Thoracic aorta (tissue), 2 donors: Measurements from ENCODE around the gene MAPK8. TPM values are rescaled to one million over a fixed set of nuclear protein-coding genes. Genes with fewer than 3 reads are reported as not detected.

ENCODE experiments used
- ATAC-seq: fragments of 150-250 bp; one replicate; pipeline ENCODE4 v1.8.0; 2017; ENCODE audit warnings: low read depth; ENCODE audit not compliant: insufficient number of reproducible peaks, low FRiP score
- DNase-seq: peaks from one replicate; pipeline ENCODE4 v3.0.0-alpha.2; 2020; ENCODE audit warnings: low spot score
- H3K27ac ChIP-seq, 2 donors: fragments of 200-600 bp; sonication (generic); 1 replicate in 1 of 2; 2 replicates in 1 of 2; pipeline ENCODE4 v1.5.1; 2016; ENCODE audit warnings: mild to moderate bottlenecking in 2 of 2, moderate library complexity in 2 of 2
- H3K27me3 ChIP-seq: fragments of 200-600 bp; sonication (generic); replicated peaks from 2 replicates; pipeline ENCODE4 v1.6.0; 2016; ENCODE audit warnings: mild to moderate bottlenecking; ENCODE audit not compliant: insufficient read depth
- H3K36me3 ChIP-seq: fragments of 200-600 bp; sonication (generic); one replicate; pipeline ENCODE4 v1.5.1; 2016
- H3K4me1 ChIP-seq, 2 donors: fragments of 200-600 bp; sonication (generic); 1 replicate in 1 of 2; 2 replicates in 1 of 2; pipeline versions ENCODE4 v1.5.1 to v1.6.0; 2016; ENCODE audit warnings: low read depth in 2 of 2, mild to moderate bottlenecking in 1 of 2; ENCODE audit not compliant: control insufficient read depth in 1 of 2
- H3K4me3 ChIP-seq: fragments of 200-600 bp; sonication (generic); 2 replicates; pipeline ENCODE4 v1.5.1; 2016; ENCODE audit warnings: mild to moderate bottlenecking
- H3K9me3 ChIP-seq: fragments of 200-600 bp; sonication (generic); 2 replicates; pipeline ENCODE4 v1.5.1; 2016
- total RNA-seq, 2 donors: library from RNA; depleted of rRNA; stranded (reverse); fragments of >200 nt; gene quantifications; one replicate each; pipeline versions ENCODE4 v1.1.0 to v1.2.3, GENCODE V29; 2016
- TF ChIP-seq, protein P1 (sequence below): fragments of 200-600 bp; sonication (generic); IDR thresholded peaks from one replicate; pipeline ENCODE4 v1.5.1; 2019; ENCODE audit warnings: antibody characterized with exemption

Gene MAPK8
- total RNA-seq, 2 donors from 2014 or later = 19.5 to 57.4 TPM

- H3K4me3 ChIP-seq = no peak overlapping the region
- H3K27me3 ChIP-seq = no peaks in the 10 kb centered on the region
- TF ChIP-seq, protein P1, sequence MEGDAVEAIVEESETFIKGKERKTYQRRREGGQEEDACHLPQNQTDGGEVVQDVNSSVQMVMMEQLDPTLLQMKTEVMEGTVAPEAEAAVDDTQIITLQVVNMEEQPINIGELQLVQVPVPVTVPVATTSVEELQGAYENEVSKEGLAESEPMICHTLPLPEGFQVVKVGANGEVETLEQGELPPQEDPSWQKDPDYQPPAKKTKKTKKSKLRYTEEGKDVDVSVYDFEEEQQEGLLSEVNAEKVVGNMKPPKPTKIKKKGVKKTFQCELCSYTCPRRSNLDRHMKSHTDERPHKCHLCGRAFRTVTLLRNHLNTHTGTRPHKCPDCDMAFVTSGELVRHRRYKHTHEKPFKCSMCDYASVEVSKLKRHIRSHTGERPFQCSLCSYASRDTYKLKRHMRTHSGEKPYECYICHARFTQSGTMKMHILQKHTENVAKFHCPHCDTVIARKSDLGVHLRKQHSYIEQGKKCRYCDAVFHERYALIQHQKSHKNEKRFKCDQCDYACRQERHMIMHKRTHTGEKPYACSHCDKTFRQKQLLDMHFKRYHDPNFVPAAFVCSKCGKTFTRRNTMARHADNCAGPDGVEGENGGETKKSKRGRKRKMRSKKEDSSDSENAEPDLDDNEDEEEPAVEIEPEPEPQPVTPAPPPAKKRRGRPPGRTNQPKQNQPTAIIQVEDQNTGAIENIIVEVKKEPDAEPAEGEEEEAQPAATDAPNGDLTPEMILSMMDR = no peak
- ATAC-seq (no peak), DNase-seq (no peak)
- H3K4me1 ChIP-seq = no peaks in the 10 kb centered on the region
- H3K27ac ChIP-seq = no peak overlapping the region
- no peaks in the 10 kb centered on the region for H3K9me3 ChIP-seq
- peaks cover 4% of the 10 kb centered on the region for H3K36me3 ChIP-seq
Measured at GRCh38 chr10:48431871-48432270, 125.4 kb downstream of the MAPK8 start.

GRCh38 chr10:48437546-48437945, 131.1 kb downstream of the MAPK8 start:
- Histone ChIP-seq H3K9me3 (no peaks in the 10 kb centered on the region), H3K4me1 (no peaks in the 10 kb centered on the region), H3K36me3 (no peaks in the 10 kb centered on the region), H3K27ac (no peak overlapping the region), H3K27me3 (no peaks in the 10 kb centered on the region), H3K4me3 (no peak overlapping the region)
- TF ChIP-seq, protein P1 = no peak
- ATAC-seq (no peak), DNase-seq (no peak)

DNA sequence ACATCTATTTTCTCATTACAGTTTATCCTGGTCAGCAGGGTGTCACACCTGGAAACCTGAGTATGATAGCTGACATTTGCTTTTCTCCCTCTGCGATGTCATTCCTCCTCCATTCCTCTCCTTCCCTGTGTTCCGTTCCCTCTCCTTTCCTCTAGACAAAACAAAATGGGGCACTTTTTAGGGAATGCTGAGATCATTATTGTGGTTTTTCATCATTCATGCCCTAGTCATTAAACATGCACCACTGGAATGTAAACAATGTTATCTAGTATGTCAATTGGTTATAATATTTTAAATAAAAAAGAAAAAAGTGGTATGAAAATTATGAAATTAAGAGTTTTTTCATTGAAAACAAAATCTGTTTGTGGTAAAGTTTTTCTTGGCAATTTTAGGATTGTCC, 132.6 kb downstream of the MAPK8 start:
- H3K4me1 ChIP-seq = no peaks in the 10 kb centered on the region
- TF ChIP-seq, protein P1 = no peak
- H3K27me3 ChIP-seq = no peaks in the 10 kb centered on the region
- H3K36me3 ChIP-seq = no peaks in the 10 kb centered on the region
- no peak for DNase-seq
- no peak for ATAC-seq
- H3K4me3 ChIP-seq = no peak overlapping the region
- H3K27ac ChIP-seq = no peak overlapping the region
- no peaks in the 10 kb centered on the region for H3K9me3 ChIP-seq

GRCh38 chr10:48439581-48440041, 133.1 kb downstream of the MAPK8 start:
- no peak overlapping the region for H3K27ac ChIP-seq
- no peaks in the 10 kb centered on the region for H3K9me3 ChIP-seq
- H3K4me1 ChIP-seq = no peaks in the 10 kb centered on the region
- no peak for ATAC-seq
- H3K27me3 ChIP-seq = no peaks in the 10 kb centered on the region
- no peak for DNase-seq
- H3K36me3 ChIP-seq = no peaks in the 10 kb centered on the region
- TF ChIP-seq, protein P1 = no peak
- H3K4me3 ChIP-seq = no peak overlapping the region

DNA sequence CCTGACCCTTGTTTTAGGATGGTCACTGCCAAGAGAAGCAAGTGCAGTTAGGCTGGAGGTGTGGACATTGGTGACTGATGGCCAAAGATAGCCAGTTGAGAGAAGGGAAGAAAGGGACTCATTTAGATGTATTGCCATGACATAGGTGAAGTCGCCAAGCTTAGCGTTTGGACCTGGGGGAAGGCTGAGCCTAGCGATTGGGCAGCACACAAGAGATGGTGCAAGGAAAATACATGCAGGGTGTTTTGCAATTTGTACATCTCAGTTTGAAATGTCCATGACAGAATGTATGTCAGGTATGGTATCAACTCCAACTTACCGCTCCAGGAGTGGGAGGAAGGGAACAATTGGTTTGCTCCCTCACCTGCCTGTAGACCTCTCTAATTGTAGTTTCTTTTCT, 134.3 kb downstream of the MAPK8 start:
- H3K36me3 ChIP-seq = no peaks in the 10 kb centered on the region
- H3K27me3 ChIP-seq = no peaks in the 10 kb centered on the region
- H3K9me3 ChIP-seq = no peaks in the 10 kb centered on the region
- DNase-seq (no peak), ATAC-seq (no peak)
- TF ChIP-seq, protein P1 = no peak
- no peak overlapping the region for H3K27ac ChIP-seq
- no peak overlapping the region for H3K4me3 ChIP-seq
- no peaks in the 10 kb centered on the region for H3K4me1 ChIP-seq
